Stomach smooth muscle (tissue), 2 donors: ENCODE results near the gene ZNF687.

ENCODE experiments used
- H3K27ac ChIP-seq: one replicate; pipeline ENCODE4 v1.7.0; 2013; ENCODE audit warnings: mild to moderate bottlenecking, low read length, inconsistent platforms
- H3K27me3 ChIP-seq, 2 donors: one replicate each; pipeline ENCODE4 v1.7.0; 2013; ENCODE audit warnings: low read length in 2 of 2; ENCODE audit not compliant: insufficient read depth in 2 of 2, control insufficient read depth in 1 of 2
- H3K36me3 ChIP-seq, 2 donors: one replicate each; pipeline ENCODE4 v1.7.0; 2013; ENCODE audit warnings: low read length in 2 of 2; ENCODE audit not compliant: control insufficient read depth in 2 of 2, insufficient read depth in 2 of 2
- H3K4me1 ChIP-seq: one replicate; pipeline ENCODE4 v1.7.0; 2013; ENCODE audit warnings: low read length; ENCODE audit not compliant: control insufficient read depth, insufficient read depth
- H3K4me3 ChIP-seq, 2 donors: one replicate each; pipeline ENCODE4 v1.7.0; 2013; ENCODE audit warnings: low read length in 2 of 2
- H3K9ac ChIP-seq, 2 donors: one replicate each; pipeline ENCODE4 v1.7.0; 2013; ENCODE audit warnings: low read length in 2 of 2, mild to moderate bottlenecking in 1 of 2
- H3K9me3 ChIP-seq, 2 donors: one replicate each; pipeline ENCODE4 v1.7.0; 2013; ENCODE audit warnings: low read length in 2 of 2; ENCODE audit not compliant: control insufficient read depth in 2 of 2
- donor health status: healthy.
- donor health status: Pancreatic carcinoma.

The ZNF687 gene

DNA sequence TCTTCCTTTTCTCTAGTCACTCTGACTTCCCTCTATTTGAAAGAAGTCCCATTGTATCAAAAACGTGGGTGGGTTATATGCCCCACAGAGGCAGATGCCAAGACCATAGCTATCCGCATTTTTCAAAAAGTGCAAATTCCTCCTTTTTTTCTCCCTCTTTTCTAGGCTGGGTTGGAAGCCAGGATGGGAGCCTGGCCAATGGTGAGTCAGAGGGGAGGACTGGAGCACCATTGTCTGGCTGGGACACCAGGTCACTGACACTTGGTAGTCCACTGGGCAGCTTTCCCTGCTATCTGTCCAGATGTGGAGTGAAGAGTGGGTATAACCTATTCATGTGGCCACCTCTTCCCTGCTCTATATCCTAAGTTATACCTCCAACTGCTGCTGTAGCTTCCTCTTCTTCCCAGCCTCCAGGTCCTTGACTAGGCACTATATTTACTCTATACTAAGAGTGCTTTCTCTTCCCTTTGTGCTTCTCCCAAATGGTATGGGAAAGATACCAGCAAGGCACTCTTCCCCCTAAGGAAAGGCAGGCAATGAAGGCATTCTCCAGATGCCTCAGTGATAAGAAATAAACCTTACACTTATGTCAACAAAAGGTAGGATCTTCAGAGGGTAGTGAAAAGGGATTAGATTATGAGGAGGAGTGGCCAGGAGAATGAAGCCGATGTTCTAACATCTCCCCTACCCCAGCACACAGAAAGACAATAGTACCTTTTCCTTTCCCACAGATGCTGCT is 32.2 kb downstream of the ZNF687 start:
- H3K36me3 ChIP-seq: peaks cover 30 to 39% of the 10 kb centered on the region in 2 donors
- peak overlapping the region in 1 of 2 donors; percentile 13 for H3K9ac ChIP-seq
- no peaks in the 10 kb centered on the region for H3K27me3 ChIP-seq
- H3K4me3 ChIP-seq: no peak overlapping the region
- H3K9me3 ChIP-seq: no peaks in the 10 kb centered on the region
- H3K27ac ChIP-seq: no peak overlapping the region
- H3K4me1 ChIP-seq: peaks cover 47% of the 10 kb centered on the region

DNA sequence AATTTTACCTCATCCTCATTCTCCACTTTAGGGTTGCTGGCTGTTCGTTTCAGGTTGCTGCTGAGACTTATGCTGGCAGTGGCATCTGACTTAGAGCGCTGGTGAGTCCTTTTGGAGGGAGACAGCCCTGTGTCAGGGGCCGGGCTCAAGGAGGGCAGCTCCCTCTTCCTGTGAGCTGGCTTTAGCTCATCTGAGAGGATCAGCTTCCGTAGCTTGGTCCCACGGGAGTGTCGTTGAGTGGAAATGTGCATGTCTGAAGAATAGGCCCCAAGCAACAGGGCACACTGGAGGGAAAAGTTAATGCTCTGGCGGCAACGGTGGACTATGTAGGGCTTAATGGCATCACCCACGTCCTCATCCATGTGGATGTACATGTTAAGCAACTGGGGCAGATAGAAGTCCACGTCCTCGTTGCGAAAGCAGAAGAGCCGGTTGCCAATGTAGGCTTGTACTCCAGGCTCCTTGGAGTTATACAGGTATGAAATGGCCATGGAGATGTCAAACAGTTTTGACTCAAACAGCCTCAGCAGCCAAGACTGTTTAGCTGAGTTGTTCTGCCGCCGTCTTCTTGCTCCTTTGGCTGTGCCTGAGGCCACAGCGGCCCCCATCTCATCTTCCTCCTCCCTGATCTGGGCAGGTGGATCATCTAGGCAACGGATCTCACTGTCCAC is 33.6 kb downstream of the ZNF687 start:
- no peak overlapping the region for H3K4me3 ChIP-seq
- H3K9ac ChIP-seq: no peak overlapping the region
- H3K9me3 ChIP-seq: no peaks in the 10 kb centered on the region
- H3K4me1 ChIP-seq: peaks cover 37% of the 10 kb centered on the region
- H3K36me3 ChIP-seq: peaks cover 32 to 41% of the 10 kb centered on the region in 2 donors
- H3K27me3 ChIP-seq: no peaks in the 10 kb centered on the region
- H3K27ac ChIP-seq: no peak overlapping the region

DNA sequence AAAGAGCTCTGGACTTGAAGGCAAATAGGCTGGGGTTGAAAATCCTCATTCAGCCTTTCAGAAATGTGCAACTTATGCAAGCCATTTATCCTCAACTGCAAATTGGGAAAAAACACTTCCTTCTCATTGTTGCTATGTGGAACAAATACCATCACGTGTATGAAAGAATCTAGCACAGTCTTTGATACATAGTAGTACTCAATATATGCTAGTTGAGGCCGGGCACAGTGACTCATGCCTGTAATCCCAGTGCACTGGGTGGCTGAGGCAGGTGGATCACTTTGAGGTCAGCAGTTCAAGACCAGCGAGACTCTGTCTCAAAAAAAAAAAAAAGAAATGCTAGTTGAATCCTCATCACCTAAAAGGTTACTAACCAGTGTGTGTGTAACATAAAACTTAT is 36.9 kb downstream of the ZNF687 start:
- Histone ChIP-seq H3K4me3 (no peak overlapping the region), H3K4me1 (peaks cover 9% of the 10 kb centered on the region), H3K9ac (no peak overlapping the region), H3K27ac (no peak overlapping the region), H3K27me3 (no peaks in the 10 kb centered on the region), H3K36me3 (peaks cover 30 to 33% of the 10 kb centered on the region in 2 donors), H3K9me3 (no peaks in the 10 kb centered on the region)

DNA sequence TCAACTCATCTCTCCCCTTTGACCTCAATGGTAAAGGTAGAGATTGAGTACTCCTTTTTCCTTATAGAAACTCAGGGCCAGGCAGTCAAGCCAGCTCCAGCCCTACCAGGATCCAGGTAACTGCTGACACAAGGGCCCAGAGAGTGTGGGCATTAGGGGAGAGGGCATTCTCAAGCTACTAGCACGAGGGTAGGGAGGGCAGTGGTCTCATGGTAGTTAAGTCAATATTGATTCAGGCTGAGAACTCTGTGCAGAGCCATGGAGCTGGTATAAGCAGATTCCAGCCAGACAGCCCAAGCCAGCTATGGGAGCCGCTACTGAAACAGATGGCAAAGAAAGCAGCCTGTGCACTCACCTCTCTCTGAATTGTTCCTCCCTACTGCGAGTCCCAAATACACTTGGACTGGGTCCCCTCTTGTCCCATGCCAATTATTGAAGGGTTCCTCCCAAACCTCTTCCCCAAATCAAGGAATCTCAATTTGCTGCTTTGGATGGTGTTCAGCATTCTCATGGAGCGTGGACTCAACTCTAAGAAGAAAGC is 42.4 kb downstream of the ZNF687 start:
- Histone ChIP-seq H3K9ac (no peak overlapping the region), H3K4me1 (peaks cover 36% of the 10 kb centered on the region), H3K9me3 (no peaks in the 10 kb centered on the region), H3K4me3 (no peak overlapping the region), H3K36me3 (peaks cover 11 to 20% of the 10 kb centered on the region in 2 donors), H3K27ac (no peak overlapping the region), H3K27me3 (no peaks in the 10 kb centered on the region)

DNA sequence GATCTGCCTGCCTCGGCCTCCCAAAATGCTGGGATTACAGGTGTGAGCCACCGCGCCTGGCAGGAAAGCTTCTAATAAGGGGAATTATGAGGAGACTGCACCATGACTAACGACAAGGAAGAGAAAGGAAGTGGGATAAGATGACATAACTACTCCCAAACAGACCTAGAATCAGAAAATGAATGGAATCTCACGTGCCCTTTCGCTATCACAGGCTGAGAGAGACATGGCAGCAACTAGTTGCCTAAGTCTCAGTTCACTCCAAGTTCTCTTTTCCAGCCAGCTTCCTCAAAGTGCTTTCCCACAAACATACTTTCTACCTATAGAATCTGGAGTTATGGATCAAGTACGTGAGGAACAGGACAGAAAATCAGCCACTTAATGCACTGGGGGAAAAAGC is 43.1 kb downstream of the ZNF687 start:
- no peaks in the 10 kb centered on the region for H3K9me3 ChIP-seq
- peak overlapping the region; percentile 1 to 84 for H3K9ac ChIP-seq
- no peaks in the 10 kb centered on the region for H3K27me3 ChIP-seq
- peaks cover 35% of the 10 kb centered on the region for H3K4me1 ChIP-seq
- H3K36me3 ChIP-seq: peaks cover 11 to 20% of the 10 kb centered on the region in 2 donors
- no peak overlapping the region for H3K27ac ChIP-seq
- H3K4me3 ChIP-seq: peak overlapping the region; percentile 31 to 91

DNA sequence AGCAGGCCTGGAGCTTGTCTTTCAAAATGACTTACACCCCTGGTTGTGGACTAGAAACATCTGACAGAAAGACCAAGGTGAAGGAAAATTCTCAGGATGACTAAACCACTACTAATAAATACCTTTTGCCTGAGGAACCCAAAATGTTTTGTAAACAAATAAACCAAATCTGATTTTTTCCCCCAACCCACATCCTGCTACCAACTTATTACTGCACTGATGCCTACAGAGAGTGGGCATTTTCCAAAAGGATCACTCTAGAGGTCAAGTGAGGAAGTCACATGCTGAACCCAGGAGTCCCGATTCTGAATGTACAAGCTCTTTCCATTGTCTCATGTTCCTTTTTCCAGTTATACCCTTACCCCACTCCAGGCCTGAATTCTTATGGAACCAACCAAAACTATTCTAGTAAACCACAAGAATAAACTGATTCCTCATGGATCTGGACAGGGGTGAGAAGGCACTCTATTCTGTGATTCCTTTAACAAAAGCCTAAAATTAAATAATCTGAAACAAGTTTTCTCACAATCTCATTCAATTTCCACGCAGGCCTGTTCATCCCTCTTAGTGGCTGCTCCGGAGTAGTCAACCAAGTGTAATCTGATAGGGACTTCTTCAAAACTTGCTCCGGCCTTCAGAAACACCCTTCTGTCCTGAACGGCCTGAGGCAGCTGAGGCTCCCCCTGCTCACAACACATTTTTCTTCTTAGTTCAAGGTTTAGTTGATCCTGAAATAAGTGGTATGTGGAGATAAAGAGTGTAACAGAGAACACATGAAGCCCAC is 43.7 kb downstream of the ZNF687 start:
- Histone ChIP-seq H3K36me3 (peaks cover 7 to 16% of the 10 kb centered on the region in 2 donors), H3K27ac (peak overlapping the region; percentile 91), H3K4me1 (peaks cover 35% of the 10 kb centered on the region), H3K9ac (peak overlapping the region; percentile 84 to 94), H3K9me3 (no peaks in the 10 kb centered on the region), H3K27me3 (no peaks in the 10 kb centered on the region), H3K4me3 (peak overlapping the region; percentile 91 to 92)

DNA sequence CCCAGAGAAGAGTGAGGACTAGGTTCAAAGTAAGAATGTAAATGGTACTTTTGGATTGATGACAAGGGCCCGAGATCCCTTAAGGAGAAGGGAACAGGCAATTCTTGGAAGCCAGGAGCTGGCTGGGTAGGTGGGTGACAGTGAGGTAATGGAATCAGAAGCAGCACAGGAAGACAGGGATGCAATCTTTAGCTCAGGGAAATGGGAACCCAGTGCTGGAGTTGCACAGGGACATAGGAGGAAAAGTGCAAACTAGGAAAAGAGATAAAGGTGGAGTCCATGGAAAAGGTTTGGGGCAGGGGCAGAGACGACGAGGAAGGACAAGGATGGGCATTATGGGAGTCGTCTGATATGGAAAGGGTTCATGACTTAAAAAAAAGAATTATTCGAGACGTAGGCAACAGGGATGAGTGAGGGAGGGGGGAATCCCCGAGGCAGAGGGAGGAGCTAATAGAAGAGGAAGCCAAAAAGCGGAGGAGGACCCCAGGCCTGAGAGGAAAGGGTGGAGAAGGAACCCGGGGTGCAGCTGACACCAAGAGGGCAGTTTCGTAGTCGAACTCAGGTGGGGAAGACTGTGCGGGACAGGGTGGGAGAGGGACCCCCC is 44.6 kb downstream of the ZNF687 start:
- peak overlapping the region; percentile 91 to 92 for H3K4me3 ChIP-seq
- H3K4me1 ChIP-seq: peaks cover 35% of the 10 kb centered on the region
- H3K9ac ChIP-seq: peak overlapping the region; percentile 84 to 94
- H3K27ac ChIP-seq: peak overlapping the region; percentile 91
- no peaks in the 10 kb centered on the region for H3K9me3 ChIP-seq
- no peaks in the 10 kb centered on the region for H3K27me3 ChIP-seq
- peaks cover 5 to 15% of the 10 kb centered on the region in 2 donors for H3K36me3 ChIP-seq

DNA sequence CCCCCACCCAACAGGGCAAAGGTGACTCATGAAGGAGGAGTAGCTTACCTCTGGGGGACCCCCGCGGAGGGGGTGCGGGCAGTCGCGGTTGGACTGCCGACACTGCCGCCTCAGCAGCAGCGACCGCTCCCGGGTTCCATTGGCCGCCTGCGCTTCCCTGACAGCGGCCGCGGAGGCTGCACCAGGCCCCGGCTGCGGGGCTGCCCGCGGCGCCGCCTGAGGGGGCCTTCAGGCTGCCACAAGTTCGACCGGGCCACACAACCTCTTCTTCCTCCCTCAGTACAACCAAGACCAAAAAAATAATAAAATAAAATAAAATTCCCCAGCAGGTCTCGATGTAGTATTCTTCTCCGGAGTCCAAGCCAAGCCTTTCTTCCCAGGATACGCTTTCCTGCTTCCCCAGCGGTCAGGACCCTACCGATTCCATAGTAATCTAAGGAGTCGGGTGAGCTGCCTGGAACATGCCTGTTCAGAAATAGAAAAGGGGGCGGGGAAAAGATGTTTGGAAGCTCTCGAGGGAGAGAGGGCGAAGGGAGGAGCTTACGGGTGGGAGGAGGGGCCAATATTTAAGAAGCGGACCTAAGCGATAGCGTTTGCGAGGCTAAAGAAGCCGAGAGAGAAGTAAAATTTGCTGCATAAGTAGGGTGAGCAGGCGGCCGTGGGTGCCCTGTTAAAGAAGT is 45.3 kb downstream of the ZNF687 start, which contains the start of gene PI4KB:
PI4KB (minus strand) TSS at position 194 of the 680 bp plus-strand sequence. CDS start 10,935 bp downstream, outside the sequence.
- no peaks in the 10 kb centered on the region for H3K27me3 ChIP-seq
- H3K36me3 ChIP-seq: peaks cover under 1 to 14% of the 10 kb centered on the region in 2 donors
- peaks cover 35% of the 10 kb centered on the region for H3K4me1 ChIP-seq

DNA sequence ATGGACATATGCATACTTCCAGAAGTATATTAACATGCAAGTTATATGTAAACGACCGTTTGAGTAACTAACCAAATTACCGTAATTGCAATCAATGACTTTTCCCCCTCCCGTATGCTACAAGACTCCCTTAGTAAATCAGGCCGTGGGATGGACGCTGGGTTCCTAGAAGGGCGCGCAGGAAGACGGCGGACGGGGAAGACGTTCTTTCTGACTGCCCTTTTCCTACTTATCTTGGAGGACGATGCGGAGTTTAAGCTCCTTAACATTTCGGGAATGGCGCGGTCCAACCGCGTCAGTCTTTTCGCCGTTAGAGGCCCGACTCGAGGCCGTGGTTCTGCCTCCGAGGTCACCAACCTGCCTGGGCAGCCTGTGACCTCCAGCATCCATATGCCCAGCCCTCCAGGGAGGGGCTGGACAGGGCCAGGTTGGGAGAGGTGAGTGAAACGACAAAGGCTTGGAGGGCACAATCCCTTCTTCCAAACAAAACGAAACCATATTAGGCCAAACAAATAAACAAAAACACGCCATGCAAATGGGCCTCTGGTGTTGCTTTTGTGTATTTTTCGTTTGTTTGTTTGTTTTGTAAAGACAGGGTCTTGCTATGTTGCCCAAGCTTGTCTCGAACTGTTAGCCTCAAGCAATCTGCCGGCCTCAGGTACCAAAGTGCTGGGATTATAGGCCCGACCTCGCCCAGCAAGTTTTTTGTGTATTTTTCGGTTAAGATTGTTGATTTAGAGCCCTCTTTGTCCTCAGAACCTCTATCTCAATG is 46.0 kb downstream of the ZNF687 start:
- Histone ChIP-seq H3K4me1 (peaks cover 35% of the 10 kb centered on the region), H3K27me3 (no peaks in the 10 kb centered on the region), H3K27ac (peak overlapping the region; percentile 91), H3K9ac (peak overlapping the region; percentile 84 to 94), H3K9me3 (no peaks in the 10 kb centered on the region), H3K36me3 (peaks cover 0 to 9% of the 10 kb centered on the region in 2 donors), H3K4me3 (peak overlapping the region; percentile 91 to 92)

More for the DNA sequence above, 45.3 kb downstream of the ZNF687 start, which contains the start of gene PI4KB:
- peak within 1 kb of the TSS; percentile 84 to 94 for H3K9ac ChIP-seq
- peak within 1 kb of the TSS; percentile 91 for H3K27ac ChIP-seq
- peak within 1 kb of the TSS; percentile 91 to 92 for H3K4me3 ChIP-seq
- no peaks in the 10 kb centered on the region for H3K9me3 ChIP-seq
